ENCODE results near the gene RASL11A.
A peak's percentile ranks its signal among the peaks of the same experiment; 100 is the strongest.

Gene RASL11A

GRCh38 chr13:27264648-27265047 is 6.0 kb upstream of the RASL11A start:
- DNase-seq (ENCODE audit: low read depth): no peak
- no peak for TF ChIP-seq CTCF (IDR thresholded peaks at IDR 0.05; ENCODE audit: control insufficient read depth, insufficient read depth, low read depth, low read length, missing control alignments)
- H3K4me3 ChIP-seq (ENCODE audit: control insufficient read depth, low read depth, low read length): no peak overlapping the region

DNA sequence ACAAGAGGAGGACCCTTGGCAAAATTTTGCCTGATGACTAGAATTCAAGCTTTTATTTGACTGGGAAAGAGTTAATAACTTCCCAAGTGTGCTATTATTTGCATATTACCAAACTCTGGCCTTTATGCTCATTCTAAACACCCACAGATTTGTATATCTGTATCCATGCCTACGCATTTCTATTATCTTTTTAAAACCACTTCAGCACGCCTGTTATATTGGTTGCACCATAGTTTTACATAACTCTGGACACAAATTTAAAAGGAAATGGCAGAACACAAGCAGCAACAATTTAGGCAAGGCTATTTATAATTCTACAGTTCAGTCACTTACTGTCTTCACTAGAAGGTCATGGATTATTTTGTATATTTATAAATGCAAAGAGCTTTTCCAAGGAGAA is 3.7 kb upstream of the RASL11A start:
- DNase-seq (ENCODE audit: low read depth): no peak
- H3K4me3 ChIP-seq (ENCODE audit: control insufficient read depth, low read depth, low read length): no peak overlapping the region
- TF ChIP-seq CTCF (IDR thresholded peaks at IDR 0.05; ENCODE audit: control insufficient read depth, insufficient read depth, low read depth, low read length, missing control alignments): no peak

DNA sequence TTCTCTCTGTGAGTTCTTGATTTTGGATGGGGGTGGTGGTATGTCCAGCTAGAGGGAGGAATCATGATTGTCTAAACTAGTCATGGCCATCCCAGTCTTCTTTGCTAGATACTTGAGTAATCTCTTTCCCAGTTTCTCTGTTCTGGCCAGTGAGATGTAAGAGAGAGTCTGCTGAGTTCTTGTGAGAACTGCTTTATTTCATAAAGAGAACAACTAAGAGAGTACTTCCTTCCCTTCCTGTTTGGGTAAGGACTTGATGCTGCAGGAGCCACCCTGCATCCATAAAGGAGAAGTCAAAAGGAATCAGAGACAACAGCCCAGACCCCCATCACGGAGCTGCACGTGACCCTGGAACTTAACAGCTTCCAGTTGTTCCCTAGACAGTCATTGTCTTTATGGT is 3.0 kb upstream of the RASL11A start:
- no peak for DNase-seq (ENCODE audit: low read depth)
- no peak overlapping the region for H3K4me3 ChIP-seq (ENCODE audit: control insufficient read depth, low read depth, low read length)
- no peak for TF ChIP-seq CTCF (IDR thresholded peaks at IDR 0.05; ENCODE audit: control insufficient read depth, insufficient read depth, low read depth, low read length, missing control alignments)

DNA sequence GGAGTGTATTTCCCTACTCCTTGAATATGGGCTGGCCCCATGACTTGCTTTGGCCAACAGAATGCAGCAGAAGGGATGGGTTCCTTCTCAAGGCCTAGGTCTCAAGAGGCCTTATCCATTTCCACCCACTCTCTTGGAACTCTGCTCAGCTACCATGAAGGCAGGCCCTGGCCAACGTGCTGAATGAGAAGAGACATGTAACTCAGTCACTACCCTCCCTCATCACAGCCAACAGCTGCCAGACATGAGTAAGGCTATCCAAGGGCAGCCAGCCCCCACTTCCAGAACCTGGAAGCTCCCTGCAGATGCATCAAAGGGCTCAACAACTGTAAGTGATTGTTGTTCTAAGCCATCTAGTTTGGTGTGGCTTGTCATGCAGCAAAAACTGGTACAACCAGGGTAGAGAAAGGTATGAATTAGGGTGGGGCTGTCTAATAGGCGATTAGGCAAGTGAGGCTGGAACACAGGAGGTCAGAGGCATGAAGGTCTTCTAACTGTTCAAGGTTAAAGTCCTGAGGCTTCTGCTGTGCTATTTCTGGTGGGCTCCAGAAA is 1.4 kb upstream of the RASL11A start:
- TF ChIP-seq CTCF (IDR thresholded peaks at IDR 0.05; ENCODE audit: control insufficient read depth, insufficient read depth, low read depth, low read length, missing control alignments): no peak

GRCh38 chr13:27271570-27272096 is 1.0 kb downstream of the RASL11A start:
- H3K4me3 ChIP-seq (ENCODE audit: control insufficient read depth, low read depth, low read length): peak overlapping the region; percentile 83
- no peak for TF ChIP-seq CTCF (IDR thresholded peaks at IDR 0.05; ENCODE audit: control insufficient read depth, insufficient read depth, low read depth, low read length, missing control alignments)
- DNase-seq (ENCODE audit: low read depth): no peak

More for the DNA sequence above, 1.4 kb upstream of the RASL11A start:
- no peak for DNase-seq (ENCODE audit: low read depth)
- no peak overlapping the region for H3K4me3 ChIP-seq (ENCODE audit: control insufficient read depth, low read depth, low read length)

DNA sequence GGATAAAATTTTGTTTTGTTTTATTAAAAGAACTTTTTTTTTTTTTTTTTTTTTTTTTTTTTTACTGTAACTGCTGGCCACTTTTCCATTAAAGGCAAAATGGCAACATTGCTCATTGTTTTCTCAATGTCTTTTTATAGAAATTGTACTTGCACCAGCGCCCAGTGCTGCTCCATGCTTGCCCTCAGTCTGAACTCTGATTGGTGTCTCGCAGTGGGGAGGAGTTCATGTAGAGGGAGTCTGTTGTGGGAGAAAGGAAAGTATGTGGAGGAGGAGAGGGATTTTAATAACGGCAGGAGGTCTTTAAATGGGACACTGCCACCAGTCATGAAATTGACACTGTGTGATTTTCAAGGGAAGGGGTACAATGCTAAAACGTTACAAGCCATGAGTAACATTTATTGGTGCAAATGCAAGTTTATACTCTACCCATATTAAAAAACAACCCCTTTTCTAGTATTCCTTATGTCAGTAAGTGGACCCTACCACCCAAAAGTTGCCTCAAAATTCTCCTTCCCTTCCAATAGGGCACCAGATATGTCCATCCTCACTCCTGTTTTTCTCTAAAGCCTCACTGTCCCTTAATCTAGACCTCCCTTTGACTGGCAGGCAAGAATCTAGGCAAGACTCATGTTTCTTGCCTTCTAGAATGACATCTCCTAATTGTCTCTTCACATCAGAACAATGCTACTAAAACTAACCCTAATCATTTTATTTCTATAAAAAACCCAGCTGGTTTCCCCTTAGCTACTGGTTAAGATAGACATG is 3.2 kb downstream of the RASL11A start:
- no peak for DNase-seq (ENCODE audit: low read depth)
- no peak for TF ChIP-seq CTCF (IDR thresholded peaks at IDR 0.05; ENCODE audit: control insufficient read depth, insufficient read depth, low read depth, low read length, missing control alignments)
- H3K4me3 ChIP-seq (ENCODE audit: control insufficient read depth, low read depth, low read length): no peak overlapping the region

Measured in AG09309 (cell line).